GM12892 (cell line): ENCODE data around the gene ZBTB46.

Experiments
- POLR2A ChIP-seq: IDR thresholded peaks from 2 replicates; pipeline ENCODE4 v1.6.1; 2011; ENCODE audit warnings: low read depth, low read length, control low read depth
- POLR2AphosphoS5 ChIP-seq: IDR thresholded peaks from 2 replicates; pipeline ENCODE4 v1.6.1; 2011; ENCODE audit warnings: low read depth, low read length, control low read depth

DNA sequence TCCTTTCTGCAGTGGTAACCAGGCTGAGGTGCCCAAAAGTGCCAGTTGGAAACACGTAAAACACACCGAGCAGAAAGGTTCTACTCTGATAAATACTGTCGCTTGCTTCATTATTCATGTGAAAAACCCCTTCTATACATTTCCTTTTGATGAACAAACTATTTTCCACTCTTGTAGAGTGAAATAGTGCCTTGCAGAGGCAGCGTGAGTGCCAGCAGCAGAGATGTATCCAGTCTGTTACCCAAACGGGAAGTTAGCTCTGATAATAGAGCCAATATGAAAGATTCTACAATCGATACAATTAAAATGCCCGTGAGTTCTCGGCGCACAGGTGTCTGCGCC is 1.5 kb downstream of the ZBTB46 start:
- no peak for TF ChIP-seq POLR2A
- no peak for TF ChIP-seq POLR2AphosphoS5
